Glutamatergic neuron (in vitro differentiated cells): ENCODE data around the gene TMPRSS9. TPM values are rescaled to one million over a fixed set of nuclear protein-coding genes. Genes with fewer than 3 reads are reported as not detected.

ENCODE experiments used
- DNase-seq: peaks from one replicate; pipeline ENCODE4 v3.0.0; 2022
- H3K27ac Mint-ChIP-seq: one replicate; pipeline ENCODE4 v1.8.0; 2020; ENCODE audit warnings: mild to moderate bottlenecking, mixed read lengths, inconsistent platforms; ENCODE audit not compliant: unreplicated experiment
- H3K27me3 Mint-ChIP-seq: one replicate; pipeline ENCODE4 v1.8.0; 2020; ENCODE audit warnings: mild to moderate bottlenecking, moderate library complexity, mixed read lengths, inconsistent platforms; ENCODE audit not compliant: unreplicated experiment
- H3K36me3 Mint-ChIP-seq: one replicate; pipeline ENCODE4 v1.8.0; 2020; ENCODE audit warnings: mild to moderate bottlenecking, mixed read lengths, inconsistent platforms; ENCODE audit not compliant: unreplicated experiment
- H3K4me1 Mint-ChIP-seq: one replicate; pipeline ENCODE4 v1.8.0; 2020; ENCODE audit warnings: mild to moderate bottlenecking, low read depth, mixed read lengths, inconsistent platforms; ENCODE audit not compliant: unreplicated experiment
- H3K4me3 Mint-ChIP-seq: one replicate; pipeline ENCODE4 v1.8.0; 2020; ENCODE audit warnings: mild to moderate bottlenecking, mixed read lengths, inconsistent platforms; ENCODE audit not compliant: unreplicated experiment
- H3K9me3 Mint-ChIP-seq: one replicate; pipeline ENCODE4 v1.8.0; 2020; ENCODE audit warnings: mild to moderate bottlenecking, moderate library complexity, mixed read lengths, inconsistent platforms; ENCODE audit not compliant: unreplicated experiment
- total RNA-seq: library from RNA; stranded (reverse); fragmentation: NEBNext Ultra II Directional; extraction: Animal tissue kit (Norgen Biotek cat#: 25700); gene quantifications from one replicate; pipeline ENCODE4 v1.2.1, GENCODE V29; 2021; ENCODE audit not compliant: unreplicated experiment
- TF ChIP-seq, protein P1 (sequence below): fragments of 200-600 bp; sonication (generic); IDR thresholded peaks from one replicate; pipeline ENCODE4 v1.5.0; 2021; ENCODE audit not compliant: partially characterized antibody, unreplicated experiment

TMPRSS9 gene
- total RNA-seq, 1 donor from 2014 or later, result 0.29 TPM

- peaks cover 51% of the 10 kb centered on the region for H3K9me3 Mint-ChIP-seq
- peak overlapping the region; percentile 94 for H3K27ac Mint-ChIP-seq
- H3K36me3 Mint-ChIP-seq, result peaks cover 11% of the 10 kb centered on the region
- H3K4me3 Mint-ChIP-seq, result peak overlapping the region; percentile 46
- DNase-seq, result peak; percentile 79
- peaks cover 37% of the 10 kb centered on the region for H3K27me3 Mint-ChIP-seq
- peaks cover 40% of the 10 kb centered on the region for H3K4me1 Mint-ChIP-seq
- TF ChIP-seq, protein P1, sequence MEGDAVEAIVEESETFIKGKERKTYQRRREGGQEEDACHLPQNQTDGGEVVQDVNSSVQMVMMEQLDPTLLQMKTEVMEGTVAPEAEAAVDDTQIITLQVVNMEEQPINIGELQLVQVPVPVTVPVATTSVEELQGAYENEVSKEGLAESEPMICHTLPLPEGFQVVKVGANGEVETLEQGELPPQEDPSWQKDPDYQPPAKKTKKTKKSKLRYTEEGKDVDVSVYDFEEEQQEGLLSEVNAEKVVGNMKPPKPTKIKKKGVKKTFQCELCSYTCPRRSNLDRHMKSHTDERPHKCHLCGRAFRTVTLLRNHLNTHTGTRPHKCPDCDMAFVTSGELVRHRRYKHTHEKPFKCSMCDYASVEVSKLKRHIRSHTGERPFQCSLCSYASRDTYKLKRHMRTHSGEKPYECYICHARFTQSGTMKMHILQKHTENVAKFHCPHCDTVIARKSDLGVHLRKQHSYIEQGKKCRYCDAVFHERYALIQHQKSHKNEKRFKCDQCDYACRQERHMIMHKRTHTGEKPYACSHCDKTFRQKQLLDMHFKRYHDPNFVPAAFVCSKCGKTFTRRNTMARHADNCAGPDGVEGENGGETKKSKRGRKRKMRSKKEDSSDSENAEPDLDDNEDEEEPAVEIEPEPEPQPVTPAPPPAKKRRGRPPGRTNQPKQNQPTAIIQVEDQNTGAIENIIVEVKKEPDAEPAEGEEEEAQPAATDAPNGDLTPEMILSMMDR, result no peak
Measured at GRCh38 chr19:2332341-2333026, 27.6 kb upstream of the TMPRSS9 start.

DNA sequence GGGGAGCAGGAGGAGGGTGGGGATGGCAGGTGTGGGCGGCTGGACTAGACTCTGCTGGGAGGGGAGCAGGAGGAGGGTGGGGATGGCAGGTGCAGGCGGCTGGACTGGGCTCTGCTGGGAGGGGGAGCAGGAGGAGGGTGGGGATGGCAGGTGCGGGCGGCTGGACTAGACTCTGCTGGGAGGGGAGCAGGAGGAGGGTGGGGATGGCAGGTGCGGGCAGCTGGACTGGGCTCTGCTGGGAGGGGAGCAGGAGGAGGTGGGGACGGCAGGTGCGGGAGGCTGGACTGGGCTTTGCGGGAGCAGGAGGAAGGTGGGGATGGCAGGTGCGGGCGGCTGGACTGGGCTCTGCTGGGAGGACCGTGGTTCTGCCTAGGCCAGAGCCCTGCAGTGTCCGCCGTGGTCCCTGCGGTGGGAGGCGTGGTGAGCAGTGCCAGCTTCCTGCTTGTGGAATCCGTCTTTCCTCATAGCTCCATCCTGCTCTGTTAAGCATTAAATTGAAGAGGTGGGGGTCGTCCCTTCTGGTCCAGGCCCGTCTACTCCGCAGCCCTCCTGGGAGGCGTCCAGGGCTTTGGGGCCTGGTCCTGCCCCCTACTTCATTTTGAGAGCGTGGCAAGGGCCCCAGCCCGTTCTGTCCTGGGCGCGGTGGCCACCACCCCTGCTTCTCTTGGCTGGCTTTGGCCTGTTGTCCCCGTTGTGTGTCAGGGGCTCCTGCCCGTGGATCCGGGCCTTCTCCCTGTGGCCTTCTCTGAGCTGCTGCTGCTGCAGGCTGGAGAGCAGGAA lies 26.8 kb upstream of the TMPRSS9 start:
- H3K27ac Mint-ChIP-seq, result peak overlapping the region; percentile 89
- peak; percentile 84 for DNase-seq
- H3K4me1 Mint-ChIP-seq, result peaks cover 39% of the 10 kb centered on the region
- TF ChIP-seq, protein P1, result no peak
- peak overlapping the region; percentile 49 for H3K4me3 Mint-ChIP-seq
- H3K27me3 Mint-ChIP-seq, result peaks cover 34% of the 10 kb centered on the region
- peaks cover 11% of the 10 kb centered on the region for H3K36me3 Mint-ChIP-seq
- peaks cover 44% of the 10 kb centered on the region for H3K9me3 Mint-ChIP-seq

DNA sequence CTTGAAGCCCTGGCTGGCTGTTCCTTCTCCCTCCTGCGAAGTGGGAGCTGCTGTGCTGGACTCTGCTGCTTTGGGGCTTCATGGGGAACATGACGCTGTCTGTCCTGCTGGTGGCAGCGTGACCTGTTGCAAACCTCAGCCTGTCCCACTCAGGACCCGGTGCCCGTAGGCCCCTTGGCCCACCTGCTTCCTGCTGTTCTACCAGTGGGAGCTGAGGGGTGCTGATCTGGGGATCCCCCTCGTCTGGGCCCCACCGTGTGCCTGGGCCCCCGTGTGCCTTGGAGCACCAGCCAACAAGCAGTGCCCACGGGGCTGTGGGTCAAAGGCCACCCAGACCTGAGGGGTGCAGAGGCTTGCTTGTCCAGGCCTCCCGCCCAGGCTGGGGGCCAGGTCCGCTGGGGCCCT lies 26.3 kb upstream of the TMPRSS9 start:
- peaks cover 11% of the 10 kb centered on the region for H3K36me3 Mint-ChIP-seq
- peaks cover 34% of the 10 kb centered on the region for H3K27me3 Mint-ChIP-seq
- H3K4me1 Mint-ChIP-seq, result peaks cover 39% of the 10 kb centered on the region
- peak overlapping the region; percentile 49 for H3K4me3 Mint-ChIP-seq
- H3K9me3 Mint-ChIP-seq, result peaks cover 42% of the 10 kb centered on the region
- H3K27ac Mint-ChIP-seq, result peak overlapping the region; percentile 89
- DNase-seq, result peak; percentile 33
- TF ChIP-seq, protein P1, result no peak

GRCh38 chr19:2334426-2334825 lies 25.6 kb upstream of the TMPRSS9 start:
- Mint-ChIP-seq H3K27me3 (peaks cover 31% of the 10 kb centered on the region), H3K27ac (no peak overlapping the region), H3K9me3 (peaks cover 39% of the 10 kb centered on the region), H3K4me1 (peaks cover 36% of the 10 kb centered on the region), H3K36me3 (peaks cover 11% of the 10 kb centered on the region), H3K4me3 (no peak overlapping the region)
- TF ChIP-seq, protein P1, result no peak
- DNase-seq, result no peak
